NCI-H748 (cell line): ENCODE measurements around the gene TMEM139.

ENCODE experiments used
- DNase-seq: peaks from one replicate; lab custom pipeline; 2025; ENCODE audit not compliant: unreplicated experiment; lab: John Stamatoyannopoulos, UW

Gene TMEM139

DNA sequence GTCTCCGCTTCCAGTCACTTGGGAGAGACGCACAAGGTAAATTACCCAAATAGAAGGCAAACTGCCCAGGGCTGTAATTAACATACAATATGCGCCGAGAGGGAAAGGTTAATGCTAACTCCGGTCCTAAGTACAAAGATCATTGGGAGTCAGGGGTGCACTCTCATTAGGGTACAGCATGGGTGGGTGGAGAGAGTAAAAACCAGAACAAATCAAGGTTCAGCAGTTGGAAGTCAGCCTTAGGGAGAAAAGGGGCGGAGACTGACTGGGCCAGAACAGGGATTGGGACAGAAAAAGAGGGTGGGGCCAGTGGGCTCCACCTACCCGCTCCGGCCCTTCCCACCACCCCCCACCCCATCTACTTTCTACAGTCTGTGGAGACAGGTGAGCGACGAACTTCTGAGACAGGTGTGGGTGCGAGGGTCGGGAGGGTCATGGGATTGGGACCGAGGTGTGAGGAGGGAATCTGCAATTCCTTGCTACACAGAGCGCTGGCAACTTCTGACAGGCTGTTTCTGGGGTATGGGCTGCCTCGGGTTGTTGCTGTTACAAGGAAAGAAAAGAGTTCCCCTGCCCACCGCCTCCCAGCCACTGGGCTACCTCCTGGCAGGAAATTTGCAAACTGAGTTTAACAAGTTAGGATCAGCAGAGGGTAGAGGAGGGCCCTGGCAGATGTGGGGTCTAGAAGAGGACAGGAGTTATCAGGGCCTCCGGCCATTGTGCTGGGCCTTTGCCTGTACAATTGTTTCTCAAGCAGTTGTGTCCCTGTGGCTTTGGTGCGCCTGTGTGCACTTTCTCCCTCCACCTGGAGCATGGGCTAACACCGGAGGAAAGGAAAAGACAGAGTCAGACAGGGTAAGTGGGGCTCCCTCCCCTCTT, at the start of gene TMEM139:
Gene TMEM139, plus strand, starts transcription at position 368 of the 879 bp plus-strand sequence. CDS start 1,000 bp downstream, outside the sequence.
- DNase-seq = no peak

DNA sequence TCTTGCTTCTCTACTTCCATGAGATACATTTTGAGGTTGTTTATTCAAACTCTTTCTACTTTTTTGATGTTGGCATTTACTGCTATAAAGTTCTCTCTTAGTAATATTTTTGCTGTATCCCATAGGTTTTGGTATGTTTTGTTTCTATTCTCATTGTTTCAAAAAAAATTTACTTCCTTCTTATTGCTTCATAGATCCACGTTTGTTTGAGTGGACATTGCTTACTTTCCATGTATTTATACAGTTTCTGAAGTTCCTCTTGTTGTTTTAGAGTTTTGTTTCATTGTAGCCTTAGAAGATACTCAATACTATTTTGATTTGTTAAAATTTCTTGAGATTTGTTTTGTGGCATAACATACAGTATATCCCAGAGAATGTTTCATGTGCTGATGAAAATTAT, 49.2 kb upstream of the TMEM139 start:
- no peak for DNase-seq

DNA sequence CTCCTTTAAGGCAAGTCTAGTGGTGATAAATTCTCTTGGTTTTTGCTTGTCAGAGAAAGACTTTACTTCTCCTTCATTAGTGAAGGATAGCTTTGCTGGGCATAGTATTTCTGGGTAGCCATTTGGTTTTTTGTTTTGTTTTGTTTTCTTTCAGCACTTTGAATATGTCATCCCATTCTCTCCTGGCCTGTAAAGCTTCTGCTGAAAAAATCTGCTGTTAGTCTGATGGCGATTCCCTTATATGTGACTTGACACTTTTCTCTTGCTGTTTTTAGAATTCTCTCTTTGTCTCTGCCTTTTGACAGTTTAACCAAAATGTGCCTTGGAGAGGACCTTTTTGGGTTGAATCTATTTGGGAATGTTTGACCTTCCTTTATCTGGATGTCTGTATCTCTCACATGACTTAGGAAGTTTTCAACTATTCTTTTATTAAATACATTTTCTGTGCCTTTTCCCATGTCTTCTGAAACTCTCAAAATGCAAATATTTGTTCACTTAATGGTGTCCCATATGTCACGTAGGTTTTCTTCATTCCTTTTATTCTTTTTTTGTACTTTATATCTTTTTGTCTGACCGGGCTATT, 48.3 kb upstream of the TMEM139 start:
- no peak for DNase-seq

DNA sequence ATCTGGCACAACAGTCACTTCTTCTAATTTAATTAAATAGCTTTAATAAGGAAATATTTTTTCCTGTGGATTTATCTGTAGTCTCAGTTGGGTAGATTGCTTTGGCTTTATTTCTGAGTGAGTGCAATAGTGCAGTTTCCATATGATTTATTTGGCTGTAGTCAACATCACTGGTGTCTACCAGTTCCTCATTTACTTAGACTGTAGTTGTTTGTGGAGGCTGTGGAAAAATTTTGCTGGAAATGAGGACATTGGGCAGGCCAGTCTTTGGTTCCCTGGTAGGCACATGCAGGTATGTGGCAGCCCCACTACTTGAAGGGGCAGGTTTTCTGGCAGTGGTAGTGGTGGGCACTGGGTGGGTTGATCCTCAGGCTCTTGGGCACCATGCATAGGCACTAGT, 47.4 kb upstream of the TMEM139 start:
- no peak for DNase-seq

DNA sequence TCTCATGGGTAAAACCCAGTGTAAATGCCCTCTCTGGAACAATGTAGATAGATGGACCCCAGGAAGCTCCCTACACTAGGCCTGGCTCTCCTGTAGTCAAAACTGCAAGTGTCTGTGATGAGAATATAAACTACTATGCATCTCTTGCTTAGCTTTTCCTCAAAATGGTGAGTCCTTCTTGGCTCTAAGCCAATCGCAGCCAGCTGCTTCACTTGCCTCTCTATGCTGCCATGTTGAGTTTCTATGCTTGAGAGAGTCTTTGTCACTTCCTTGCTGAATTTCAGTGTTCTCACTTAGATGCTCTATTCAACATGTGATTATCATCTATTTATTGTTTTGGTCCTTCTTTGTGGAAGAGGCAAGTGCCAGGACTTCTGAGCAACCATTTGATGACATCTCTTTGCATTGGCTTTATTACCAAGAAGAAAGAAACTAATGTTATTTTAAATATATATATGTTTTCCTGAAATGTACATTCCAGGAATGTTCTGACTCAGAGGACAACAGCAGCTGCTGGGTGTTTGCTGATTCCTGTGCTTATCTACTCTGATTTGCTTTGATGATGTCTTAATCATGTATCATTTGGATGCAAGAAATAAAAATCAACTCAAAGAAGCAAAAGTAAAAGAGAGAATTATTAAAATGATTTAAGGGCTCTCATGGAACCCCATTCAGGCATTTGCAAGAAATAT, 46.3 kb upstream of the TMEM139 start:
- DNase-seq = no peak

DNA sequence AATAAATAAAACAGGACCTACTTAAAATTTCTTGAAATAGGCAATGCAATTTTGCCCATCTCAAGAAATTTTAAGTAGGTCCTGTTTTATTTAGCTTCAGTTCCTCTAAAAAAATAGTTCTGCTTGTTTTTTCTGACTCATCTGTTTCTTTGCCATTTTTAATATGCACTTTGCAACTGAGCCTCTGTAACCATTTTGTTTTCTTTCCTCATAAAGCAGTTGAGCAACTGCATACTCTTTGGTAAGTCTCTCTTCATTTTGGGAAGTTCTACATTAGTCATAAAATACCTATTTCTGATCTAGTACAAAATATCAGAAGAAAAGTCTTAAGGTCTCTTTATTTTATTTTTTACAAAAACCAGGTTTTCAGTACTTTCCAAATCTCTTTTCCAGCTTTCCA, 44.9 kb upstream of the TMEM139 start:
- DNase-seq = no peak

DNA sequence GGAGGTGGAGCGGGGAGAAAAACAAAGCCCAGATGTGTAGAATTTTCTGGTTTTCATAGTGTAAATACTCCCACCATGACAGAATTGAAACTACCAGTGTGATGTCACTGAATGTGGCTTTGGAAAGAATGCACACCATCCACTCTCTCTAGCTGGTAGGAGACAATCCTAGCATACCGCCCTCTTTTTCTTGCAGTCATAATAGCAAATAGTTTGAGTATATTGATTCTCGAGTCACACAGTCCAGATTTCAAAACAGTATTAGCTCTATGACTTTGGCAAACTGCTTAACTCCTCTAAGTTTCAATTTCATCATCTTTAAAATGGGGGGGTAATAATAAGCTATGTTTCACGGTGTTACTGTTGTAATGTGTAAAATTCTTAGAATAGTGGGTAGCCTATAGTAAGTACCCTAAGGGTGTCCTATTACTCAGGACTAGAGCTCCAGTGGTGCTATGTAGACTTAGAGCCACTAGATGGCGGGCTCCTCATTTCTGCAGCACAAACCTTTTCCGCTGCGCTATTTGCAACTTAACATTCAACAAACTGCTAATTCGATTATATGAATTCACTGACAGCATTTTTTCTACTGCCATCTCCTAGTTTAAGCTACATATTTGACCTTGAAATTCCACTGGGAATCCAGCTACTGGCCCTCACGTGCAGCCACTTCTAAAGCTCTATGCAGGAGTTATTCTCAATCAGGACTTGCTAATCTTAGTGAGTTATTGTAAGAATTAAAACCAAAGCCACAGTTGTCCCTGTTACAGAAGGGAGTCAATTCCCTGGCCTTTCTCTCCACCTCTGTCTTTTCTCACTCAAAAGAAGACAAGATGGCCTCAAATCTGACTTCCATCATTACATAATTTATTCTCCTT, 44.2 kb upstream of the TMEM139 start:
- peak; percentile 80 for DNase-seq

DNA sequence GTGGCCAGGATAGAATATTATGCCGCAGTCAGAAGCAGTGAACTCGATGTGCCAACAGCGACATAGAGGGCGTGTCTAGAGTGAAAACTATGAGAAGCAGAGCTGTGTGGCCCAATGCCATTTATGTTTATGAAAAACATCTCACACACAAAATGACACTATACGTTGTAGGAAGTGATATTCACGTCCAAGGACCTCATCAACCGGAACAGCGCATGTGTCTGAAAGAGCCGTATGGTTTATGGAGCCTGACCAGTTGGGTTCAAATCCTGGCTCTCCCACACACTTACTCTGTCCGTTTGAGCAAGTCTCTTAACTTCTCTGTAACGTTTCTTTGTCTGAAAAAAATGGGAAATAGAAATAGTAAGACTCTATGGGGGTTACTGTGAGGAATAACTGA, 42.5 kb upstream of the TMEM139 start:
- DNase-seq = no peak

DNA sequence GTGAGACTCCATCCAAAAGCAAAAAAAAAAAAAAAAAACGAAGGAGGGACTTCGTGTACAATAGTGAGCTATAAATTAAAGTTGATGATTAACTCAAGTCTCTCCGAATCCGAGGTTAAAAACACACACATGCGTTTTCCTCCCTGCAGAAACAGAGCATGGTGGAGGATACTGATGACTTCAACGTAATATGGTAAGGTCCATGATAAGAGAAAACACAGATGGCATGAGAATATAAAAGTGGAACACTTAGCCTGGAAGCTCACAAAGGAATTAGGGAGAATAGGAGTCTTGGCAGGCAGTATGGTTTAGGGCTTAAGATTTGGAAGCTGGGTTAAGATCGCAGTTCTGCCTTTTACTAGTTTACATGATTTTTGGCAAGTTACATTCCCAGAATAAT, 41.6 kb upstream of the TMEM139 start:
- DNase-seq = no peak

DNA sequence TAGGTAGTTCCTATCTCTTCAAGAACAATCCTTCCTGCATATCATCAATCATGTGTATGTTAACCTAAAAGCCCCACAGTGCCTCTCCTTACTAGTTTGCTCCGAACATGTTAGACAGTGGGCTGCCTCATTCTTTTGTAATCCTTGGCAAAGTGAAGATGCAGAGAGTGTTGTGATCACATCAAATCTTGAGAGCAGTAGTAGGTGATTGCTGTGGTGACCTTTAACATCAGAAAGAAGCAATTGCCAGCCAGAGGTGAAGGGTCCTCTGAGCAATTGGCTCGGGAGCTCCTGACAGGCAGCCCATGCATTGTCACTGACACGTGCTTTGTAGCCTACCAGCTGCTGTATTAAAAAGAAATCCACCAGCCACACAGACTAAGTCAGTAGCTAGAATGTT, 41.1 kb upstream of the TMEM139 start:
- DNase-seq = no peak

DNA sequence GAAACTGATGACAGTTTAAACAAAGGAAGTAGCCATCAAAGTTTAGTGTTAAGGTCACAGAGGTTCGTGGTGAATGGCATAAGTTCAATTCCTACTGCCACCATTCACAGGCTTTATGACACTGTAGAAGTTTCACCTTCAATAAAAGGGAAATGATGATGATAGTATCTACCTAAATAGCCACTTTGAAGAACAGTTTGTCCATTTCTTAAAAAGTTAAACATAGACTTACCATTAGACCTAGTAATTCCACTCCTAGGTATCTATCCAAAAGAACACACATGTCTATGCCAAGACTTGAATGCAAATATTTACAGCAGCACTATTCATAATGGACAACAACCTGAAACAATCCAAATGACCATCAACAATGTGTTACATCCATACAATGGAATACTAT, 40.4 kb upstream of the TMEM139 start:
- no peak for DNase-seq

DNA sequence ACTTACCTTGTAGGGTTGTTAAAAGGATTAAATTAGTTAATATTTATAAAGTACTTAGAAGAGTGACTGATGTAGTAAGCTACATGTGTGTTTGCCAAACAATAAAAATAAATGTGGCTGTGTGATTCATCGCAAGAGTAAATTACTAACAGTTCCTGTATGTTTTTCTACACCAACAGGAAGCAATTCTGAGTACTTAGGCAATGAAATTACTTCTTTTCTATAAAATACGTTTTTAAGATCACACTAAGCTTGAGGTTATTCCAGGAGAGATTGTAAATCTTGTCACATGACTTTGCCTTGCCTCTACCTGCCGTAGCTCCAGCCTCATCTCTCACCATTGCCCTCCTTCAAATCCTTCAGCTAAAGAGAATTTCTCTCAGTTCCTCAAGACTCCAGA, 39.6 kb upstream of the TMEM139 start:
- DNase-seq = peak; percentile 56

DNA sequence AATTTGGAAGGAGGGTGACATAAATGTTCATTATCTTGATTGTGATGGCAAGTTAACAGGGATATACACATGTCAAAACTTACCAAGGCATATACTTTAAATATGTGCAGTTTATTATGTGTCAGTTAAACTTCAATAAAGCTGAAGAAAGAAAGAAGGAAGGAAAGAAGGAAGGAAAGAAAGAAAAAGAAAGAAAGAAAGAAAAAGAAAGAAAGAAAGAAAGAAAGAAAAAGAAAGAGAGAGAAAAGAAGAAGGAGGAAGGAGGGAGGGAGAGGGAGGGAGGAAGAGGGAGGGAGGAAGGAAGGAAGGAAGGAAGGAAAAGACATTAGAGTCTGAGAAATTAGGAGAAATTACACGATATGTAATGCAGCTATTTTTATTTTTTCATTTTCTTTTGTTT, 37.4 kb upstream of the TMEM139 start:
- DNase-seq = no peak

DNA sequence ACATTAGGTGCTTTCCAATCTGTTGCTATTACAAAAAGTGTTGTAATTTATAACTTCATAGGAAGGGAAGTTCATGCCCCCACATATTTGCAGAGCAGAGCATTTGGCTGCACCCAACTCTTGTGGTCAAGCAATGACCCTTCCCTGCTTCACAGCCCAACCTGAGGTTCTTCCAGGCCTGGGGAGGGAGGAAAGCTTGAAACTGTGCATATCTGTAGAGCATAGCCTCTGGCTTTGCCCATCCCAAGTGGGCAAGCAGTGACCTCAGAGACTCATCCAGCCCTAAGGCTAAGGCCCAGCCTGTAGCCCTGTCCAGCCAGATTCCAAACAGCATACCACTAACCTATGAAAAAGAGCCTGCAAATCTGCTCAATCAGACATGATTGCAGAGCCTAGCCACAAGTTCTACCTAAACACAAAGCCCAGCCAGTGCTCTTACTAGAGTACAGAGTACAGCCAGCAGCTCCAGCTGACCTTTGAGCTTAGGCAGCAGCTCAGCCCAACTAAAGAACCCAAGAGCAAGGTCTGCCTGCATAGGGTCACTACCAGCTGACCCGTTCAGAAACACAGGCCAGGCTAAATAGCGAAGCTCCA, 35.9 kb upstream of the TMEM139 start:
- no peak for DNase-seq

DNA sequence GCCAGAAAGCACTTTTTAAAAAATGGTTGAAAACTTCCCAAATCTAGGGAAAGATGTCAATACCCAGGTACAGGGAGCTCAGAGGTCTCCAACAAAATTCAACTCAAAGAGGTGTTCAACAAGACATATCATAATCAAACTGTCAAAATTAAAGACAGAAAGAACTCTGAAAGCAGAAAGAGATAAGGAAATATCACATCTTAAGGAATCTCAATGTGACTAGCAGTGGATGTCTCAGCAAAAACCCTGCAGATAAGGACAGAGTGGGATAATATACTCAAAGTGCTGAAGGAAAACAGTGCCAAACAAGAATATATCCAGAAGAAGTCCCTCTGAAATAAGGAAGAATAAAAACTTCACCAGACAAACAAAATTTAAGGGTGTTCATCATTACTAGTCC, 34.6 kb upstream of the TMEM139 start:
- DNase-seq = no peak

DNA sequence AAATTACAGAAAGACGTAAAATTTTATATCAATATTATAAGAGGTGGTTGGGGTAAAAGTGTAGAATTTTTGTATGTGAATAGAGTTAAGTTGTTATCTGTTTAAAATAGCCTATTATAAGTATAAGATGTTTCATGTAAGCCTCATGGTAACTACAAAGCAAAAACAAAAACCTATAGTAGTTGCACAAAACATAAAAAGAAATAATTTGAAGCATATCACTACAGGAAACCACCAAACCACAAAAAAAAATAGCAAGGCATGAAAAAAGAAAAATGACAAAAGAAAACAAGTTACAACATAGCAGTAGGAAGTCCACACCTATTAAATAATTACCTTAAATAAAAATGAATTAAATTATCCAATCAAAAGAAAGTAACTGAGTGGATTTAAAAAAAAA, 33.9 kb upstream of the TMEM139 start:
- DNase-seq = no peak

DNA sequence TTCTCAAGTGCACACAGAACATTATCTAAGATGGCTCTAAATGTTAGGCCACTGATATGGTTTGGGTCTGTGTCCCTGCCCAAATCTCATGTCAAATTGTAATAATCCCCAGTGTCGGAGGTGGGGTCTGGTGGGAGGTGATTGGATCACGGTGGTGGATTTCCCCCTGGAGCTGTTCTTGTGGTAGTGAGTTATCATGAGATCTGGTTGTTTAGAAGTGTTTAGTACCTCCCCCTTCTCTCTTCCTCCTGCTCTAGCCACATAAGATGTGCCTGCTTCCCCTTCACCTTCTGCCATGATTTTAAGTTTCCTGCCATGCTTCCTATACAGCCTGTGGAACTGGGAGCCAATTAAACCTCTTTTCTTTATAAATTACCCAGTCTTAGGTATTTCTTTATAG, 32.8 kb upstream of the TMEM139 start:
- no peak for DNase-seq

DNA sequence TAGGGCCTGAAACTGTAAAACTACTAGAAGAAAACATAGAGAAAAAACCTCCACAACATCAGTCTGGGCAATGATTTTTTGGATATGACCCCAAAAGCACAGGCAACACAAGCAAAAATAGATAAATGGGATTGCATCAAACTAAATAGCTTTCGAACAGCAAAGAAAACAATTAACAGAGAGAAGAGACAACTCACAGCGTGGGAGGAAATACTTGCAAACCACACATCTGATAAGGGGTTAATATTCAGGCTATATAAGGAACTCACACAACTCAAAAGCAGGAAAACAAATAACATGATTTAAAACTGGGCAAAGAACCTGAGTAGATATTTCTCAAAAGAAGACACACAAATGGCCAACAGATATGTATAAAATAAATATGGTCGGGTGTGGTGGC, 29.2 kb upstream of the TMEM139 start:
- DNase-seq = no peak

DNA sequence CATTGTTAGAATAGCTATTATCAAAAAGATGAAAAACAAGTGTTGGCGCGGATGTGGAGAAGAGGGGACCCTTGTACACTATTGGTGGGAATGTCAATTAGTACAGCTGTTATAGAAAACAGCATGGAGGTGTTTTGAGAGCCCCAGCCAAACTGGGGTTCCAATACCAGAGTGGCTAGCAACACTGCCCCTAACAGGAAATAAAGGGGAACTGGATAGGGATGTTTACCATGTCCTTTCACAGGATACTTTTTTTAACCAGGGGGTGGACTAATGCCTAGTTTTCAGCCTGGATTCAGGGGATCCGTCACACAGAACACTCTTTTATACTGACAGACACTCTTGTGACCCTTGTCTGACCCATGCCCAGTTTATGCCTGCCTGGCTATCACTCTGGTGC, 28.4 kb upstream of the TMEM139 start:
- DNase-seq = no peak

DNA sequence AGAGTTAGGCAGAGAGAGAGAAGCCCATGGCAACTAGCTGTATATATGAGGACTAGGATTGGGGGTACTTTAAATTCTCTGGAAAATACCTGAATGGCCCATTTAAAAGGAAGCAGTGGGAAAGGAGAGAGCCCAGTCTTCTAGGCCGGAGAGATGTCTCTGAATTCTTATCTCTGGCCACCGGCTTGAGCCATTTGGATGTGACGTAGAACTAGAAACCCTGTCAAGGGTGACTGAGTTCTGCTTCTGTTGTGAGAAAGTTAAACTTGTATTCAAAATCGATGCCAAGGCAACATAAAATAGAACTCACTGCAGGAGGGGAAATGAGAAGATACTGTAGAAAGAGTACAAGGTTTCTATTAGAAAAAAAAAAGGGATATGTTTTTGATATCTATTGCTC, 27.8 kb upstream of the TMEM139 start:
- DNase-seq = no peak

DNA sequence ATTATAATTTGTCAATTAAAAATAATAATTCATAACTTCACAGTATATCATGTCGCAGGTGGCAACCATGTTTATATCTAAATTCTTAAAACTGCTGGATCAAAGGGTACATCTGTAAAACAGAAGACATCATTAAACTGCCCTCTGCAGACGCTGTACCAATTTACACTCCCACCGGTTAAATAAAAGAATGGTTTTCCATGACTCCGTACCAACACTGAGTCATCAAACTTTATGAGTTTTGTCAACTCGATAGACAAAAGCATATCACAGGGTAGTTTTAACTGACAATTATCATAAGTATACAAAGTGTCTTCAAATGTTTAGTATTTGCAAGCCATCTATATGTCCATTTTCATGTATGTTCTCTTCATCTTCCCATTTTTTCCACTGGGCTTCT, 27.3 kb upstream of the TMEM139 start:
- no peak for DNase-seq
